GM06990 (cell line): ENCODE data around the gene RAB40B.

Source experiments
- DNase-seq: peaks from one replicate; pipeline ENCODE4 v3.0.0-alpha.2; 2011; ENCODE audit not compliant: insufficient read length; ENCODE audit errors: extremely low read depth
- H3K27me3 ChIP-seq: replicated peaks from 2 replicates; pipeline ENCODE4 v1.6.0; 2011; ENCODE audit warnings: low read length; ENCODE audit not compliant: control insufficient read depth, insufficient read depth
- H3K36me3 ChIP-seq: 2 replicates; pipeline ENCODE4 v1.5.1; 2011; ENCODE audit warnings: low read length; ENCODE audit not compliant: control insufficient read depth, insufficient read depth
- H3K4me3 ChIP-seq: replicated peaks from 2 replicates; pipeline ENCODE4 v1.5.1; 2011; ENCODE audit warnings: low read depth, mild to moderate bottlenecking, control low read depth, low read length
- TF ChIP-seq, protein P1 (sequence below): IDR thresholded peaks from 2 replicates; pipeline ENCODE4 v1.5.1; 2011; ENCODE audit warnings: low read length, control low read depth, mild to moderate bottlenecking, inconsistent platforms; ENCODE audit not compliant: insufficient read depth, poor library complexity, severe bottlenecking

RAB40B gene

DNA sequence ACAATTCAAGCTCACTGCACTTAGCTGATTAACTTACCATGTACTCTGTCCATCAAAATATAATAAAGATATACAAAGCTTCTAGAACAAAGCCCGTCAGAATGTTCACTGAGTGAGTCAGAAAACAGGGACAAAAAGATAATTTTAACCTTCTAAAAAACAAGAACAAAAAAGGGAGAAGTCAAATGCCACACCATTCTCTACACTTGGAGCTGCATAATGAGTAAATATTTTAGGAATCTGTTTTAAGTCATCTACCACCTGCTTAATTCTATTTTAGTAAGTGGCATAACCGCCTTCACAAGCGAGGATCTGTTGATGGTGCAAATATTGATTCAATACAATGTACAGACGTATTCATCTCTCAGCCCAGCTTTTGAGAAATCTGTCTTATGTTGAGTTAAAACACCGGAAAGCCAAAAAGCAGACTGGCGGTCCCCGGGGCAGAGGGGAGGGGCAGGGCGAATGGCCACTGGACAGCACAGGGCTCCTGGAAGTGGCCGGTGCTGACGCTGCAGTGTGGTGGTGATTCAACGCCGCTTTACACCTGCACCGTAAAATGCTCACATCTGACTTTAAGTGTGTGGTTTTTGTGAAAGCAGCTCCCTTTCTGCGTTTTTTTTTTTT lies 20.1 kb downstream of the RAB40B start:
- H3K36me3 ChIP-seq, result no peaks in the 10 kb centered on the region
- DNase-seq, result no peak
- TF ChIP-seq, protein P1, sequence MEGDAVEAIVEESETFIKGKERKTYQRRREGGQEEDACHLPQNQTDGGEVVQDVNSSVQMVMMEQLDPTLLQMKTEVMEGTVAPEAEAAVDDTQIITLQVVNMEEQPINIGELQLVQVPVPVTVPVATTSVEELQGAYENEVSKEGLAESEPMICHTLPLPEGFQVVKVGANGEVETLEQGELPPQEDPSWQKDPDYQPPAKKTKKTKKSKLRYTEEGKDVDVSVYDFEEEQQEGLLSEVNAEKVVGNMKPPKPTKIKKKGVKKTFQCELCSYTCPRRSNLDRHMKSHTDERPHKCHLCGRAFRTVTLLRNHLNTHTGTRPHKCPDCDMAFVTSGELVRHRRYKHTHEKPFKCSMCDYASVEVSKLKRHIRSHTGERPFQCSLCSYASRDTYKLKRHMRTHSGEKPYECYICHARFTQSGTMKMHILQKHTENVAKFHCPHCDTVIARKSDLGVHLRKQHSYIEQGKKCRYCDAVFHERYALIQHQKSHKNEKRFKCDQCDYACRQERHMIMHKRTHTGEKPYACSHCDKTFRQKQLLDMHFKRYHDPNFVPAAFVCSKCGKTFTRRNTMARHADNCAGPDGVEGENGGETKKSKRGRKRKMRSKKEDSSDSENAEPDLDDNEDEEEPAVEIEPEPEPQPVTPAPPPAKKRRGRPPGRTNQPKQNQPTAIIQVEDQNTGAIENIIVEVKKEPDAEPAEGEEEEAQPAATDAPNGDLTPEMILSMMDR, result no peak
- H3K27me3 ChIP-seq, result no peaks in the 10 kb centered on the region
- no peak overlapping the region for H3K4me3 ChIP-seq

DNA sequence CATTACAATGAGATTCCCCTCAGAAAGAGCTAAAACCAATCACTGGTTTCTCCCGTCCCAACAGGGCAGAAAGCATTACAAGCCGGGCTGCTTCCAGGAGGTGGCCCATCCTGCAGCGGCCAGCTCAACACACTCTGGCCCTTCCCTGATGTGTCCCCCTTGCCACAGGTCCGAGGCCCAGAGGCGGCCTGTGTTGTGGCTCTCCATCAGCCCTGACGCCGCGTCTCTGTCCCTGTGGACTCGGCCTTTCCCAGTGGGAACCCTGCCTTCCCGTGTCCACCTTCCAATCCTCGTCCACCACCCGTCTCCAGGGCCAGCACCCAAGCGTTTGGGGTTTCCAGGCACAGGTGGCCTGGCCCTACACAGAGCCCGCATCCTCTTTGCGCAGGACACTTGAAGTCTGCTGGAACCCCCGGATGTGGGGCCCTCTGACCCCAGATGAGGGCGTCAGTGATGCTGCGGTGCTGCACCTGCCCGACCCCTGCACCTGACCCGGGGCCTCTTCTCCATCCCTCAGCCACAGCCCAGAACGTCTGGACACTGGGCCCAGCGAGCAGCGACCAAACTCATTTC lies 21.1 kb downstream of the RAB40B start:
- no peaks in the 10 kb centered on the region for H3K27me3 ChIP-seq
- TF ChIP-seq, protein P1, result no peak
- H3K36me3 ChIP-seq, result no peaks in the 10 kb centered on the region
- no peak for DNase-seq
- no peak overlapping the region for H3K4me3 ChIP-seq

DNA sequence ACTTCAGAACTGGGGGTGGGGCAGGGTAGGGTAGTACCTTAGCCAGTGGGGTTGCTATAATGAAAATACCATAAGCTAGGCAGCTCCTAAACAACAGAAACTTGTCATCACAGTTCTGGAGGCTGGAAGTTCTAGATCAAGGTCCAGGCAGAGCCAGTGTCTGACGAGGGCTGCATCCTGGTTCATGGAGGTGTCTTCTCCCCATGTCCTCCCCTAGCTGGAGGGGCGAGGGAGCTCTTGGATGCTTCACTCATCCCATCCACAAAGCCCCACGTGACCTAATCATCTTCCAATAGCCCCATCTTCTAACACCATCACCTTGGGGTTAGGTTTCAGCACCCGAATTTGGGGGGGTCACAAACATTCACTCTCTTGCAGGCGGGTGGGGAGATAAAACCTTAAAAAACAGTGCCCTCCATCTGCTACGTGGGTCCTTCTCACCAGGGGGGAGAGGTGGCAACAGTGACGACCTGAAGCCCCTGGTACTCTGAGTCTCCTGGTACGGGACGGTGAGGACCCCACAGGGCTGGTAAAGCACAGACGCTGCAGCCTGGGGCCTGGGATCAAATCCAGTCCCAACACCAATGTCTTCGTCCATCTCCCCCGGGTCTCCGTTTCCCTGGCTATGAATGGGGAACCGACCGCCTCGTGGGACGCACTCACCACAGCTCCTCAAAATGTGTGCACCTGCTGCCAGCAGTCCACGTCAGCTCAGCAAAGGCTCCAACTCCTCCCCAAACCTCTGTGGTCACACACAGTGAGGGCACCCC lies 22.8 kb downstream of the RAB40B start:
- DNase-seq, result no peak

DNA sequence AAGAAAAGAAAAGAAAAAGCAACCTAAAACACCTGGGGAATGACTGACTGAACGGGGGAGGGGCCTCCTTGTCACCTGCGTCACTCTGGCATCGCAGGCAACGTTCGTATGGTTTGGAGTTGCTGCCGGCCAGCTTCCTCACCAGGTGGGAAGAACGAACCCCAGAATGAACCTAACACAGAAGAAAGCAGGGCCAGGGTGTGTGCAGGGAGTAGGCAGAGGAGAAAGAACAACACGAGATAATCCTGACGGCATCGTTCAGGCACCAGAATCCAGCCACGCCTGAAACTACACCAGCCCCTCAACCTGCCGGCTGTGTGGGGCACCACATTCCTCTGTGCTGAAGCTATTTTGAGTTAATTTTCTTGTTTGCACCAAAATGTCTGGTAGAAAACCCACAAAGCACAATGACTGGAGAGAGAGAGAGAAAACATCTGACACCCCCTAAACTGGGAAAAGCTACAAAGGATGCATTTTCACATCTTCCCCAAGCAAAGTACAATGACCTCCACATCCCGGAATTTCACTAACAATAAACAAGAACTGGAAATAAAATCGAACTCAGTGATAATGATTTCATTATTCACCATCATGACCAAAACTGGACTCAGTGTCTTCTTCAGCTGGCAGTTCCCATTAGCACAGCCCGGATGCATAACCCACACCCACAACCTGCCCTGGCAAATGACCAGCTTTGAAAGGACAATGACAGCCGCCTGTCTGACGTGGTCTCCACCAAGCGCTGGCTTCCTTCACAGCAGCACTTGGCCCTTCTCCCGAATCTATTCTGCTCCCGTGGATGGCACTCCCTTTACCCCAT lies 23.6 kb downstream of the RAB40B start:
- TF ChIP-seq, protein P1, result no peak
- DNase-seq, result no peak
- Histone ChIP-seq H3K36me3 (no peaks in the 10 kb centered on the region), H3K27me3 (no peaks in the 10 kb centered on the region), H3K4me3 (no peak overlapping the region)

More for the DNA sequence above, 22.8 kb downstream of the RAB40B start:
- Histone ChIP-seq H3K4me3 (no peak overlapping the region), H3K27me3 (no peaks in the 10 kb centered on the region), H3K36me3 (no peaks in the 10 kb centered on the region)
- TF ChIP-seq, protein P1, result no peak

DNA sequence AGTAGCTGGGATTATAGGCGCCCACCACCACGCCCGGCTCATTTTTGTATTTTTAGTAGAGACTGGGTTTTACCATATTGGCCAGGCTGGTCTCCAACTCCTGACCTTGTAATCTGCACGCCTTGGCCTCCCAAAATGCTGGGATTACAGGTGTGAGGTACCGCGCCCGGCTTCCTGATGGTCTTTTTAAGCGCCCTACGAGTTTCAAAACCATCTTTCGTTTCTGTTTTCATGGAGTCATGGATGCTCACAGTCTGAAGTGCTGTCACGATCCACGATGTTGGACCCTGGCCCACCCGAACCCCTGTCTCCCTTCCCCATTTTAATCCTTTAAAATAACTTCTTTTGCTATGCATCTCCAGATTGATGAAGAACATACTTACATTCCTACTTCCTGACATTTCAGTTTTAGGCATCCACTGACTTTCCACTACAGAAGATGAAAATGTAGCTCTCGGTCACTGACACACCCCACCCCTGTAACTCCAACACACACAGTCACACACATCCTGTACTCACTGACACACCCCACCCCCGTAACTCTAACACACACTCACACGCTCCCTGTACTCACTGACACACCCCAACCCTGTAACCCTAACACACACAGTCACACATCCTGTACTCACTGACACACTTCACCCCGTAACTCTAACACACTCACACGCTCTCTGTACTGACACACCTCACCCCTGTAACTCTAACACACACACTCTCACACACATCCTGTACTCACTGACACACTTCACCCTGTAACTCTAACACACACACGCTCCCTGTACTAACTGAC lies 27.6 kb downstream of the RAB40B start:
- TF ChIP-seq, protein P1, result no peak
- no peaks in the 10 kb centered on the region for H3K27me3 ChIP-seq
- H3K36me3 ChIP-seq, result no peaks in the 10 kb centered on the region
- H3K4me3 ChIP-seq, result no peak overlapping the region
- DNase-seq, result no peak
